Measurements from ENCODE around the gene SCAP.

Gene SCAP

GRCh38 chr3:47444103-47444502 is 31.6 kb downstream of the SCAP start:
- no peak for DNase-seq
- Histone ChIP-seq H3K4me1 (ENCODE audit: insufficient read depth, low read length) (no peaks in the 10 kb centered on the region), H3K27ac (ENCODE audit: low read length) (no peak overlapping the region), H3K4me2 (ENCODE audit: insufficient read depth, low read length) (no peak overlapping the region), H3K36me3 (ENCODE audit: insufficient read depth, low read length) (peaks cover 37% of the 10 kb centered on the region), H4K20me1 (ENCODE audit: insufficient read depth, low read length) (peaks cover 36% of the 10 kb centered on the region), H3K4me3 (ENCODE audit: low read depth in 1 of 2, low read length in 2 of 2) (no peak overlapping the region), H3K27me3 (ENCODE audit: insufficient read depth, low read length, poor library complexity) (no peaks in the 10 kb centered on the region), H2AFZ (ENCODE audit: low read depth, low read length) (no peak overlapping the region), H3K79me2 (ENCODE audit: insufficient read depth, low read length) (peaks cover 93% of the 10 kb centered on the region), H3K9me3 (ENCODE audit: insufficient read depth, low read length, severe bottlenecking) (no peaks in the 10 kb centered on the region), H3K9ac (ENCODE audit: low read depth, low read length) (no peak overlapping the region)
- no peak for ATAC-seq (ENCODE audit: insufficient read depth, low read depth)
- TF ChIP-seq EZH2 (IDR thresholded peaks at IDR 0.05; ENCODE audit: borderline replicate concordance, low read depth, low read length, severe bottlenecking) (no peak), CTCF (IDR thresholded peaks at IDR 0.05; ENCODE audit: borderline replicate concordance, extremely low read depth, low read length, poor library complexity, severe bottlenecking) (no peak)

- no peaks in the 10 kb centered on the region for H3K4me1 ChIP-seq (ENCODE audit: insufficient read depth, low read length)
- no peak for ATAC-seq (ENCODE audit: insufficient read depth, low read depth)
- no peak overlapping the region for H3K4me3 ChIP-seq (ENCODE audit: low read depth in 1 of 2, low read length in 2 of 2)
- no peak overlapping the region for H3K9ac ChIP-seq (ENCODE audit: low read depth, low read length)
- DNase-seq = no peak
- no peaks in the 10 kb centered on the region for H3K27me3 ChIP-seq (ENCODE audit: insufficient read depth, low read length, poor library complexity)
- no peak overlapping the region for H3K27ac ChIP-seq (ENCODE audit: low read length)
- no peak overlapping the region for H3K4me2 ChIP-seq (ENCODE audit: insufficient read depth, low read length)
- TF ChIP-seq EZH2 (IDR thresholded peaks at IDR 0.05; ENCODE audit: borderline replicate concordance, low read depth, low read length, severe bottlenecking) (no peak), CTCF (IDR thresholded peaks at IDR 0.05; ENCODE audit: borderline replicate concordance, extremely low read depth, low read length, poor library complexity, severe bottlenecking) (no peak)
- peaks cover 33% of the 10 kb centered on the region for H4K20me1 ChIP-seq (ENCODE audit: insufficient read depth, low read length)
- H3K9me3 ChIP-seq (ENCODE audit: insufficient read depth, low read length, severe bottlenecking) = no peaks in the 10 kb centered on the region
- peaks cover 91% of the 10 kb centered on the region for H3K79me2 ChIP-seq (ENCODE audit: insufficient read depth, low read length)
- H2AFZ ChIP-seq (ENCODE audit: low read depth, low read length) = no peak overlapping the region
- peaks cover 42% of the 10 kb centered on the region for H3K36me3 ChIP-seq (ENCODE audit: insufficient read depth, low read length)
These were observed 32.1 kb downstream of the SCAP start for GRCh38 chr3:47443611-47443995.

- Histone ChIP-seq H3K79me2 (ENCODE audit: insufficient read depth, low read length) (peaks cover 78% of the 10 kb centered on the region), H3K27ac (ENCODE audit: low read length) (no peak overlapping the region), H3K9ac (ENCODE audit: low read depth, low read length) (no peak overlapping the region), H2AFZ (ENCODE audit: low read depth, low read length) (no peak overlapping the region), H3K36me3 (ENCODE audit: insufficient read depth, low read length) (peaks cover 54% of the 10 kb centered on the region), H3K4me3 (ENCODE audit: low read depth in 1 of 2, low read length in 2 of 2) (no peak overlapping the region), H3K4me2 (ENCODE audit: insufficient read depth, low read length) (no peak overlapping the region), H4K20me1 (ENCODE audit: insufficient read depth, low read length) (peaks cover 30% of the 10 kb centered on the region), H3K27me3 (ENCODE audit: insufficient read depth, low read length, poor library complexity) (no peaks in the 10 kb centered on the region), H3K4me1 (ENCODE audit: insufficient read depth, low read length) (no peaks in the 10 kb centered on the region), H3K9me3 (ENCODE audit: insufficient read depth, low read length, severe bottlenecking) (no peaks in the 10 kb centered on the region)
- no peak for TF ChIP-seq EZH2 (IDR thresholded peaks at IDR 0.05; ENCODE audit: borderline replicate concordance, low read depth, low read length, severe bottlenecking)
- TF ChIP-seq CTCF (IDR thresholded peaks at IDR 0.05; ENCODE audit: borderline replicate concordance, extremely low read depth, low read length, poor library complexity, severe bottlenecking) = no peak
- DNase-seq = no peak
- no peak for ATAC-seq (ENCODE audit: insufficient read depth, low read depth)
These were observed 33.8 kb downstream of the SCAP start for GRCh38 chr3:47441796-47442551.

All from DND-41 (cell line).